A673 (cell line): ENCODE results near the gene FOXG1. TPM values are rescaled to one million over a fixed set of nuclear protein-coding genes. Genes with fewer than 3 reads are reported as not detected.

Experiments
- BruUV-seq: library from RNA; stranded (reverse); fragments of 400-500 nt; replicated peaks from 2 replicates; lab custom pipeline; 2021; lab: Mats Ljungman, UMichigan
- CTCF ChIA-PET: fragments of 300-600 bp; sonication (Branson Sonifier 250); formaldehyde crosslinking; loops from one replicate; lab custom pipeline; 2022; ENCODE audit warnings: antibody characterized with exemption; lab: Charles Lee
- POLR2A ChIA-PET: fragments of 300-600 bp; sonication (Branson Sonifier 250); formaldehyde crosslinking; loops from one replicate; lab custom pipeline; 2022; ENCODE audit warnings: antibody characterized with exemption; ENCODE audit not compliant: low non-redundant PET; lab: Charles Lee
- DNase-seq: peaks from one replicate; pipeline ENCODE4 v3.0.0-alpha.2; 2015; ENCODE audit warnings: low spot score
- H3K27ac ChIP-seq: fragments of 200-600 bp; sonication (generic); 2 replicates; pipeline ENCODE4 v1.5.1; 2016; ENCODE audit warnings: mixed run types, low read depth, mild to moderate bottlenecking, mixed read lengths, antibody characterized with exemption, low read length; ENCODE audit not compliant: poor library complexity, severe bottlenecking
- H3K27me3 ChIP-seq: fragments of 200-600 bp; sonication (generic); replicated peaks from 2 replicates; pipeline ENCODE4 v1.6.1; 2017; ENCODE audit warnings: mixed run types, low read depth, mild to moderate bottlenecking, mixed read lengths, antibody characterized with exemption, low read length; ENCODE audit not compliant: insufficient read depth, poor library complexity
- H3K36me3 ChIP-seq: fragments of 200-600 bp; sonication (generic); 2 replicates; pipeline ENCODE4 v1.6.1; 2016; ENCODE audit warnings: mixed run types, mild to moderate bottlenecking, mixed read lengths, antibody characterized with exemption, low read length; ENCODE audit not compliant: insufficient read depth, poor library complexity, severe bottlenecking
- H3K4me1 ChIP-seq: fragments of 200-600 bp; sonication (generic); 2 replicates; pipeline ENCODE4 v1.6.1; 2017; ENCODE audit warnings: mixed run types, mild to moderate bottlenecking, mixed read lengths, antibody characterized with exemption, low read length; ENCODE audit not compliant: insufficient read depth, poor library complexity, severe bottlenecking
- H3K4me3 ChIP-seq: fragments of 200-600 bp; sonication (generic); 2 replicates; pipeline ENCODE4 v1.5.1; 2016; ENCODE audit warnings: low read depth, mixed run types, mild to moderate bottlenecking, mixed read lengths, low read length; ENCODE audit not compliant: poor library complexity, severe bottlenecking
- H3K9me3 ChIP-seq: fragments of 200-600 bp; sonication (generic); 2 replicates; pipeline ENCODE4 v1.6.1; 2016; ENCODE audit warnings: mixed run types, low read depth, mild to moderate bottlenecking, mixed read lengths, antibody characterized with exemption, low read length; ENCODE audit not compliant: poor library complexity, severe bottlenecking
- EZH2 ChIP-seq: fragments of 200-600 bp; sonication (generic); IDR thresholded peaks from 2 replicates; pipeline ENCODE4 v1.6.1; 2017; ENCODE audit warnings: borderline replicate concordance, low read depth, mild to moderate bottlenecking, mixed read lengths, antibody characterized with exemption, low read length; ENCODE audit not compliant: poor library complexity, severe bottlenecking
- intact Hi-C: fragments of 100-400 bp; cut with micrococcal nuclease; formaldehyde crosslinking; loops from one replicate; pipeline ENCODE4 v1.10.0; 2022; ENCODE audit not compliant: unreplicated experiment
- total RNA-seq: library from RNA; stranded (reverse); gene quantifications from 2 replicates; pipeline ENCODE4 v1.2.3, GENCODE V29; 2021
- TF ChIP-seq, protein P1 (sequence below): fragments of 300-800, 200-600 bp; sonication (generic); conservative IDR thresholded peaks from 2 replicates; pipeline ENCODE4 v1.5.1; 2017; ENCODE audit warnings: low read depth, mild to moderate bottlenecking, antibody characterized with exemption, low read length, moderate library complexity, mixed read lengths

The FOXG1 gene
- total RNA-seq, 1 experiment from 2014 or later = not detected

- ChIA-PET CTCF (no interaction called here), POLR2A (no interaction called here)
- Histone ChIP-seq H3K4me1 (no peaks in the 10 kb centered on the region), H3K9me3 (no peaks in the 10 kb centered on the region), H3K27me3 (peaks cover 27% of the 10 kb centered on the region), H3K27ac (no peak overlapping the region), H3K36me3 (no peaks in the 10 kb centered on the region), H3K4me3 (no peak overlapping the region)
- intact Hi-C loops = no loop called here
- BruUV-seq = no TSS peak
- no peak for DNase-seq
- no peak for TF ChIP-seq EZH2
- TF ChIP-seq, protein P1, sequence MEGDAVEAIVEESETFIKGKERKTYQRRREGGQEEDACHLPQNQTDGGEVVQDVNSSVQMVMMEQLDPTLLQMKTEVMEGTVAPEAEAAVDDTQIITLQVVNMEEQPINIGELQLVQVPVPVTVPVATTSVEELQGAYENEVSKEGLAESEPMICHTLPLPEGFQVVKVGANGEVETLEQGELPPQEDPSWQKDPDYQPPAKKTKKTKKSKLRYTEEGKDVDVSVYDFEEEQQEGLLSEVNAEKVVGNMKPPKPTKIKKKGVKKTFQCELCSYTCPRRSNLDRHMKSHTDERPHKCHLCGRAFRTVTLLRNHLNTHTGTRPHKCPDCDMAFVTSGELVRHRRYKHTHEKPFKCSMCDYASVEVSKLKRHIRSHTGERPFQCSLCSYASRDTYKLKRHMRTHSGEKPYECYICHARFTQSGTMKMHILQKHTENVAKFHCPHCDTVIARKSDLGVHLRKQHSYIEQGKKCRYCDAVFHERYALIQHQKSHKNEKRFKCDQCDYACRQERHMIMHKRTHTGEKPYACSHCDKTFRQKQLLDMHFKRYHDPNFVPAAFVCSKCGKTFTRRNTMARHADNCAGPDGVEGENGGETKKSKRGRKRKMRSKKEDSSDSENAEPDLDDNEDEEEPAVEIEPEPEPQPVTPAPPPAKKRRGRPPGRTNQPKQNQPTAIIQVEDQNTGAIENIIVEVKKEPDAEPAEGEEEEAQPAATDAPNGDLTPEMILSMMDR = no peak
These were observed 47.2 kb downstream of the FOXG1 start for GRCh38 chr14:28813810-28814209.
